ENCODE results near the gene MEAK7.

- TF ChIP-seq, protein P1, sequence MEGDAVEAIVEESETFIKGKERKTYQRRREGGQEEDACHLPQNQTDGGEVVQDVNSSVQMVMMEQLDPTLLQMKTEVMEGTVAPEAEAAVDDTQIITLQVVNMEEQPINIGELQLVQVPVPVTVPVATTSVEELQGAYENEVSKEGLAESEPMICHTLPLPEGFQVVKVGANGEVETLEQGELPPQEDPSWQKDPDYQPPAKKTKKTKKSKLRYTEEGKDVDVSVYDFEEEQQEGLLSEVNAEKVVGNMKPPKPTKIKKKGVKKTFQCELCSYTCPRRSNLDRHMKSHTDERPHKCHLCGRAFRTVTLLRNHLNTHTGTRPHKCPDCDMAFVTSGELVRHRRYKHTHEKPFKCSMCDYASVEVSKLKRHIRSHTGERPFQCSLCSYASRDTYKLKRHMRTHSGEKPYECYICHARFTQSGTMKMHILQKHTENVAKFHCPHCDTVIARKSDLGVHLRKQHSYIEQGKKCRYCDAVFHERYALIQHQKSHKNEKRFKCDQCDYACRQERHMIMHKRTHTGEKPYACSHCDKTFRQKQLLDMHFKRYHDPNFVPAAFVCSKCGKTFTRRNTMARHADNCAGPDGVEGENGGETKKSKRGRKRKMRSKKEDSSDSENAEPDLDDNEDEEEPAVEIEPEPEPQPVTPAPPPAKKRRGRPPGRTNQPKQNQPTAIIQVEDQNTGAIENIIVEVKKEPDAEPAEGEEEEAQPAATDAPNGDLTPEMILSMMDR (conservative IDR thresholded peaks at IDR 0.05; ENCODE audit: low read depth, low read length) = no peak
- no peak for TF ChIP-seq EZH2 (IDR thresholded peaks at IDR 0.05; ENCODE audit: low read length, unreplicated experiment)
These were observed 44.0 kb upstream of the MEAK7 start for GRCh38 chr16:84548508-84548907.
